Measurements from ENCODE around the gene ACO2.
"Not testable (repeated sequence)": the region's sequence is repeated elsewhere in the genome, so short reads cannot be mapped to it uniquely, and the experiment has no call there.

Gene ACO2

GRCh38 chr22:41448189-41448808, 20.6 kb upstream of the ACO2 start:
- DNase-seq = peak; percentile 88

- DNase-seq = no peak
Measured at GRCh38 chr22:41458161-41458728, 10.7 kb upstream of the ACO2 start.

DNA sequence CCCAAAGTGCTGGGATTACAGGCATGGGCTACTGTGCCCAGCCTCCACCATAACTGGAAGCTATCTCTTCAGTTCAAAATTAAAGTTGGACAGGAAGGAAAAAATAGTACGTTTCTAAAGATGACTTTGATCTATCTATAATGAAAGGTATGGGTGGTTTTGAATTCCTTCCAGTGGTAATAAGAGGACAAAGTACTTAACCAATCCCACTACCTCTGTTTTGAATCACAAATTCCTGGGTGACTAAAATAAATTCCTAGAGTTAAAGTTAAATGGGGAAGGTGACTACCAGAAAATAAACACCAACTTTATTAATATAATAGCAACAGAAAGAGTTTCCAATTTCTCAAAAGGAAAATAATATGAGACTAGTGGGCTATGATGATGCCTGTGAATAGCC, 9.5 kb upstream of the ACO2 start:
- DNase-seq = no peak

DNA sequence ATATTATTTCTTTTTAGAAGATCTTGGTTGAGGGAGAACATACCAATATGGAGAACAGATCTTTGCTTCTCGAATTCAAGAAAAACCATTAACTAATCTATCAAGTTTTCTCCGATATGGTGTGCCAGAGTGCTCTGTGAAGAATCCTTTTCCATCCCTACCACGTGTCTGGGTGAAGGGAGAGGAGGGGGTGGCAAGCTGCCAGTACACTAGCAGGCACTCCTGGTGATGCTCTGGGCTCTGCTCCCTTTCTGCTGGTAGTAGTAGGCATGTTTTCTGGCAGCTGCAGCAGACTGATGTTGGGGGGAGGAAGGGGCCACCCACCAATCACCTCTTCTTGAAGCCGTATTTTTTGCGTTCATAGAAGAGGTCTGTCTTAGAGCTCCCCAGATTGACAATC, 8.8 kb upstream of the ACO2 start:
- DNase-seq = not testable (repeated sequence)

- DNase-seq = no peak
Measured at GRCh38 chr22:41461901-41462300, 7.0 kb upstream of the ACO2 start.

DNA sequence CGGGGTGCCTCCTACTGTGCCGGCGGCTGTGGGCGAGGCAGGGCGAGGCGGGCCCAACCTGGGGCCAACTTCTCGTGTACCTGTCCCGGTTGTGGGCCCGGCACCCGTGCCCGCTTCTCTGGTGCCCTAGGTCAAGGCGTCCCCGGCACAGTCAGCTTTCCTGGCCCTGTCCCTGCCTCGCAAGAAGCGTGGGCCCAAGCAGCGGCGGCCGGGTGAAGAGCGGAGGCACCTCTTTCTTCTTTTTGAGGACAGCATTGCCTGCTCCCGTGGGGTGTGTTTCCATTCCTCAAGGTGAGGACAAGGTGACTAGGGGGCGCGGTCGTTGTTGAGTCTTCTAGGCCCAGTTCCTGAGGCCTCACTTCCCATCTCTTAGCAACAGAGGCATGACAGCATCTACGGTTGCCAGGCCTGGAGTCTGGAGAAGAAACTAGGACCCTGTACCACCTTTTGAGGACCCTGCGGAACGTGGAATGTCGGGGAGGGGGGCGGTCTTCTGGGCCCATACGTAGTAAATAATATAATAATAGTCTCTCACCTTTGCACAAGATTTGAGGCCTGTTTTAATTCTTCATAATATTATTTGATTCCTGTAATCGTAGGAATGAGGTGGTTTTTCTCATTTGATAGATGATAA, 418 bp downstream of the ACO2 start:
- DNase-seq = no peak

DNA sequence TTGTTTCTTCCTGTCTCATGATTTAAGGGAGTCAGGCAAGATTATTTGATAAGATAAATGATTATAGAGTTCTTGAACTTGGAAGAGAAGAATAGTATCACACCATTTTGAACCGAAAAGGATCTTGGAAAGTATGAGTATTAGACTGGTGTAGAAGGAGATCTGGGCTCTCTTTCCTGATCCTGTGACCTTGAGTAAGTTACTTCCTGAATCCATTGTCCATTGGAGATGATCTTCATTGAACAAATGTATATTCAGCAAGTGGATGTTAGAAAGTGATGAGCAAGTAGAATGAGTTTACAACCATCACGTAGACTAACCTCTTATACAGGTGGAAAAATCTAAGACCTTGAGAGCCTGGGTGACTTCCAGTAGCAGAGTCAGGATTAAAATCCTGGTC, 2.0 kb downstream of the ACO2 start:
- no peak for DNase-seq

GRCh38 chr22:41471568-41471967, 2.7 kb downstream of the ACO2 start:
- no peak for DNase-seq

- no peak for DNase-seq
Measured at GRCh38 chr22:41474872-41475451, 6.0 kb downstream of the ACO2 start.

- no peak for DNase-seq
Measured at GRCh38 chr22:41478473-41478872, 9.6 kb downstream of the ACO2 start.

DNA sequence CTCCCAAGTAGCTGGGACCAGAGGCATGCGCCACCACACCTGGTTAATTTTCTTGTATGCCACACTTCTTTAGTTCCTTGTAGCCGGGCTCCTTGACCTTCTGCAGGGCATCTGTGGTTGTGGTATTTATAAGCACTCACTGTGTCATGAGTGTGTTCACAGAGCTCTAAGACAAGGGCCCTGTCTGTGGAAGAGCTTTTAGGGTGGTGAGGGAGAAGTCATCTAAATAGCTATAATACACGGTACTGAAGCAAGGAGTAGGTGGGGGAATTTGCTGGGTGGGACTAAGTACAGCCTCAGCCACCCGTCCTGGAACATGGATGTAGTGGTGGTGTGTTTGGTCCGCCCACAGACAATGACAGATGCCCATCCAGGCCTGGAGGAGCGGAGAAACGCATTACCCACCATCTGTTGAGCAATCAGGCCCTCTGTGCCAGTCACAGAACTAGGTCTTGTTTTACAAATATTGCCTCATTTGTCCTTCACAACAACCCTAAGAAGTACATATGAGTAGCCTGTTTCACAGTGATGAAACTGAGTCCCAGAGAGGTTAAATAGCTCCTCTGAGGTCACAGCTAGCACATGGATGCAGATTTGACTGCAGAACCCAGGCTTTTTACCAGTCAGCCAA, 10.1 kb downstream of the ACO2 start:
- DNase-seq = no peak

- DNase-seq = no peak
Measured at GRCh38 chr22:41479671-41480396, 10.9 kb downstream of the ACO2 start.

GRCh38 chr22:41480397-41480735, 11.4 kb downstream of the ACO2 start:
- no peak for DNase-seq

DNA sequence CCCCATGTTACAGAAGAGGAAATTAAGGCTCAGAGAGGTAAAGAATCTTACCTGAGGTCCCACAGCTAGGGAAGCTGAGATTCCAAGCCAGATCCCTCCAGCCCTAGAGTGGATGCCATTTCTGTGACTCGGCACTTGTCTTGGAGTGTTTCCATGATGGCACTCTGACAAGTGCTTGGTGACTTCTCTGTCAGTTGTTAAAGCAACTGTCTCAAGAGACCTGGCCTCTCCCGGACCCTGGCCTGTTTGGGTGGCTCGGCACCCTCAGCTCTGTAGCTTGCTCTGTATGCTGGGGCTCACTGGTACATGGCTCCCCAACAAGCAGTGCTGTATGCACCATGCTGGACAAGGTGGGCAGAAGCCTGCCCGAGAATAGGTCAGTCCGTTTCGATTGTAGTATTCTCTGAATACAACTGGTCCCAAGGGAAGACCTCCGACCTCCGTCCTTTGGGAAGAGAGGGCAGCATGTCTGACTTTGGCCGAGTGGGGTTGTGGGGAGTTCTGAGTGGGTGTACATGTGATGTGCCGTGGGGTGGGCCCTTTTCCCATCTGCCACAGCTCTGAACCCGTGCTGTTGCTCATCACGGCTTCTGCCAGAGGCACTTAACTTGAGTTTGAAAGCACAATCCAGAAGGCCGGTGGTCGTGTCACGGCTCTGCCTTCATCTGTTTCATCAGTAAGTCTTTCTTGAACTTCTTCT, 12.4 kb downstream of the ACO2 start:
- no peak for DNase-seq

DNA sequence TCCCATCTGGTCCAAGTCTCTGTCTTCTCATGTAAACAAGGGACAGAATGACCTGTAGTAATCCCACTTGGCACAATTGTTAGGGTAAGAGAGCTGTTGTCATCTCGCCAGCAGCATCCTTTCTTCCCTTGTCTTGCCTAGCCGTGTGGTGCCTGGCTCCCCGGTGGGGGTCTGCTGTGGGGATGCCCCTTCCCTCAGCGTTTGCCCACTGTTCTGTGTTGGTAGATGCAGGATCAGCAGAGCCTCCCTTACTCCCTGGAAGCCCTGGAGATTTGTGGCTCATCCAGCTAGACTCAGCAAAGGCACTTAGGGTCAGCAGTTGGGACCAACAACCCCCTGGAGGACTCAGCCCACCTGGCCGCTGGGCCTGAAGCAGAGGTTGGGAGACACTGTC, 13.0 kb downstream of the ACO2 start:
- no peak for DNase-seq

- DNase-seq = no peak
Measured at GRCh38 chr22:41482319-41482935, 13.5 kb downstream of the ACO2 start.

- no peak for DNase-seq
Measured at GRCh38 chr22:41485033-41485432, 16.1 kb downstream of the ACO2 start.

DNA sequence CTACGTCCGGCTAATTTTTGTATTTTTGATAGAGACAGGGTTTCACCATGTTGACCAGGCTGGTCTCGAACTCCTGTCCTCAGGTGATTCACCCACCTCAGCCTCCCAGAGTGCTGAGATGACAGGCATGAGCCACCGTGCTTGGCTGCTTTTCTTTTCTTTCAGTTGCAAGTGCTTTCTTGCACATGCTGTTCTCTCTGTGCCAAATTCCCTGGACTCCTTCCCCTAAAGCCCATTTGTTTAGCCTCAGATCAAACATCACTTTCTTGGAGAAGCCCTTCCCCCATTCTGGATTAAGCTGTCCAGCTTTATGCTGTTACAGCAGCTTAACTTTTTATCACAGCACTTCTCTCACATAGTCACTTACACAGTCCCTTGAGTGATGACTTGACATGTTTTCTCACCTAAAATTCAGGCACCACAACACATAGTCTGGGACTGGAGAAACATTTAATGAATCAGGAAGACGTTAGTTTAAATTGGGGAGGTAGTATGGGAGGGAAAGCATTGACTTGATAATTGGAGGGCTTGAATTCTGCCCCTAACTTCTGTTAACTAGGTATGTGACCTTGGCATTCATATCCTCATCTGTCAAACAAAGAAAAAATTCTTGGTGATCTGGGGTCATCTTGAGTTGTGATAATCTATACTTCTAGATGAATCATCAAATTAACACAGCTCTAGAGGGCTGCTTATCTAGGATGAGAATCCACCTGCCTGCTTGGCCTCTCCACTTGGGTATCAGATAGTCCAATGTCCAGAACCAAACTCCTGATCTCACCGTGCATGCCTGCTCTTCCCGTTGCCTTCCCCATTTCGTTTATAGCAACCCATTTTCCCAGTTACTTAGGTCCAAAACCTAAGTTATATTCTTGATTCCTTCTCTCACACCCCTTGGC, 18.4 kb downstream of the ACO2 start:
- no peak for DNase-seq

- DNase-seq = no peak
Measured at GRCh38 chr22:41488076-41488475, 19.2 kb downstream of the ACO2 start.

DNA sequence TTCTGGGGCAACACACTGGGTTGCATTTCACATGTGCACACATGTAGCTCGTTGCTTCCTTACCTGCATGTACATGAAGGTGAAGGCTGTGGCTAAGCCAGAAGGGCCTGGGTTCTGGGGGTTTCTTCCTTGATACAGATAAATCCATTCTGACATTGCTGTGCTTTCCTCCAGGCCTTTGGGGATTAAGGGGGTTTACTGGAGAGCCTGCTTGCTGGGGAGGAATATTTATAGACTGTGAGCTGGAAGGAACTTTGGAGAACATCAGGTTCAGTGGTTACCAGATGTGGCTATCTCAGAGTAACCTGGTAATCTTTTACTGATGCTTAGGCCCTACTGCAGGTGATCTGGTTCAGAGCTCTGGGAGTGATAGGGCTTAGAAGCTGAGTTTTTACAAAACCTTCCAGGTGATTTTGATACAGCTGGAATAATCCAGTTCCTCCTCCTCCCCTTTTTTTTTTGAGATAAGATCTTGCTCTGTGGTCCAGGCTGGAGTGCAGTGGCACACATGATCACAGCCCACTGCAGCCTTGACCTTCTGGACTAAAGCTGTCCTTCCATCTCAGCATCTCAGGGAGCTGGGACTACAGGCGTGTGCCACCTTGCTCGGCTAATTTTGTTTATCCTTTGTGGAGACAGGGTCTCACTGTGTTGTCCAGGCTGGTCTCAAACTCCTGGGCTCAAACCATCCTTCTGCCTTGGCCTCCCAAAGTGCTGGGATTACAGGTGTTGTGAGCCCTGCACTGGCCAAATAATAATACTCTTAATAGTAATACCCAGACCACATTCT, 19.9 kb downstream of the ACO2 start:
- DNase-seq = no peak
